ENCODE data around the gene RASAL3. TPM values are rescaled to one million over a fixed set of nuclear protein-coding genes. Genes with fewer than 3 reads are reported as not detected.

The RASAL3 gene
- total RNA-seq, 4 donors from 2014 or later = 0.33 to 7.0 (median 2.0) TPM

DNA sequence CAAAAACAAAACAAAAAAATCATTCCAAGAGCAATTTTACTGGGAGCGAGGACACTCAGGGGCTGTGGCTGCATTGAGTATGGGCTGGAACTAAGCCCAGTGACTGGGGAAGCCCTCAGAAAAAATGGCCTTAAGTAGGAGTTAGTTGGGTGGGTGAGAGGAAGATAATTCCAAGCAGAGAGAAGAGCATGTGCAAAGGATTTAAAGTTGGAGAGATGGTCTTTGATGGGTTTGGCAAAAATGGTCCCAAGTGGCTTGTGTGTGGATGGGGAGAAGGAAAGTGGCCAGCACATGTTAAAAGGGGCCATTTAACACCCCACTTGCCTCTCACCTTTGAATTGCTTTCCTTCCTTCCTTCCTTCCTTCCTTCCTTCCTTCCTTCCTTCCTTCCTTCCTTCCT, 37.3 kb upstream of the RASAL3 start:
- TF ChIP-seq, protein P1, sequence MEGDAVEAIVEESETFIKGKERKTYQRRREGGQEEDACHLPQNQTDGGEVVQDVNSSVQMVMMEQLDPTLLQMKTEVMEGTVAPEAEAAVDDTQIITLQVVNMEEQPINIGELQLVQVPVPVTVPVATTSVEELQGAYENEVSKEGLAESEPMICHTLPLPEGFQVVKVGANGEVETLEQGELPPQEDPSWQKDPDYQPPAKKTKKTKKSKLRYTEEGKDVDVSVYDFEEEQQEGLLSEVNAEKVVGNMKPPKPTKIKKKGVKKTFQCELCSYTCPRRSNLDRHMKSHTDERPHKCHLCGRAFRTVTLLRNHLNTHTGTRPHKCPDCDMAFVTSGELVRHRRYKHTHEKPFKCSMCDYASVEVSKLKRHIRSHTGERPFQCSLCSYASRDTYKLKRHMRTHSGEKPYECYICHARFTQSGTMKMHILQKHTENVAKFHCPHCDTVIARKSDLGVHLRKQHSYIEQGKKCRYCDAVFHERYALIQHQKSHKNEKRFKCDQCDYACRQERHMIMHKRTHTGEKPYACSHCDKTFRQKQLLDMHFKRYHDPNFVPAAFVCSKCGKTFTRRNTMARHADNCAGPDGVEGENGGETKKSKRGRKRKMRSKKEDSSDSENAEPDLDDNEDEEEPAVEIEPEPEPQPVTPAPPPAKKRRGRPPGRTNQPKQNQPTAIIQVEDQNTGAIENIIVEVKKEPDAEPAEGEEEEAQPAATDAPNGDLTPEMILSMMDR (IDR thresholded peaks at IDR 0.05; ENCODE audit: low read depth) = no peak

DNA sequence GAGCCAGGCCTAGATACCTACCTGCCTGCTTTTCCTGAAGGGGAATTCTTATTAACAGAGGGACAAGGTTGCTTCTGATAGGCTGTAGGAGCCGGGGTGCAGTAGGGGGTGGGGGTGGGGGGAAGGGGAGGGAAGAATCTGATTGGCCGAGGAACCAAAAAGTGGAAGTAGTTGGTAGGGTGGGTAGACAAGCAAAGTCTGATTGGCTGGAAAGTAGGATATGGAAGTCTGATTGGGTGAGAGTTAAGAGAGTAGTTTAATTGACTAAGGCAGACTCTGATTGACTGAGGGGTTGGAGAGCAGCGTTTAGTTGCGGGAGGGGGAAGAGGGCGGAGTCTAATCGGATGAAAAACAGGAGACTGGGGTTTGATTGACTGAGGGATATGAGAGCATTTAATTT, 34.6 kb upstream of the RASAL3 start:
- TF ChIP-seq, protein P1 (IDR thresholded peaks at IDR 0.05; ENCODE audit: low read depth) = no peak

DNA sequence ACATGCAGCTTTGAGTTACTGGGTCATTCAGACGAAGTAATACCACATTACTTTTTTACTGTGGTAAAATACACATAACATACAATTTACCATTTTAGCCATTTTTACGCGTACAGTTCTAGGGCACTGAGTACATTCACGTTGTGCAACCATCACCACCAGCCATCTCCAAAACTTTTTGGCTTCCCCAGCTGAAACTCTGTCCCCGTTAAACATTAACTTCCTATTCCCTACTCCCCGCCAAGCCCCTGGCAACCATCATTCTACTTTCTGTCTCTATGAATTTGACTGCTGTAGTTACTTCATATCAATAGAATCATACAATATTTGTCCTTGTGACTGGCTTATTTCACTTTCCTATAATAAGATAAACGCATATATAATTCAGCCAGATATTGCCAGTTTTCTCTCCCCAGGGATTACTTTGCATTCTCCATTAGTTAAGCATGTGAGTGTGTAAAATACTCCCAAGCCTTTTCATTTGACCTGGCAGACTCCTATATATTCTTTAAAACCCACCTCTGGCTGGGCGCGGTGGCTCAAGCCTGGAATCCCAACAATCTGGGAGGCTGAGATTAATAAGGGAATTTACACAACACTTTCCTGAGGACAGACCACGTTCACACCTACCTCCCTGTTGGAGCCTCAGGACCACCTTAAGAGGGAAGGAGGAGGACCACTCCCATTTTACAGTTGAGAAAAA, 34.0 kb upstream of the RASAL3 start:
- TF ChIP-seq, protein P1 (IDR thresholded peaks at IDR 0.05; ENCODE audit: low read depth) = no peak

DNA sequence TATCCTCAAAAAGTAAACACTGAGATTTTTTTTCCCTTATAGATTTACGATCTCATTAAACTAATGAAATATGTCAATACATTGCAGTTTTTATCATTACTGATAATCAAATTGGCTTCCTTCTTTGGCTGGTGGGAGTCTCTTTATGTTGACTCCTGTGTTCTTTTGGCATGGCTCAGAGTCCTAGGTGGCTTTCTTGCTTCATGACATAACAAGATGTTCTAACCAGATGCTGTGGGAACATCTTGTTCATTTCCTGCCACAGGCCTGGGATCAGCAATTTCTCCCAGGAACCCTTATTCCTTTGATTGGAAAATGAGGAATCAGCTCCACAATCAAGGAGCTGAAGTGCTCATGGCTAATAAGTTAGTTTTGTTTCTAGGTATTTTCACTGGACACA, 30.8 kb upstream of the RASAL3 start:
- TF ChIP-seq, protein P1 (IDR thresholded peaks at IDR 0.05; ENCODE audit: low read depth) = no peak

DNA sequence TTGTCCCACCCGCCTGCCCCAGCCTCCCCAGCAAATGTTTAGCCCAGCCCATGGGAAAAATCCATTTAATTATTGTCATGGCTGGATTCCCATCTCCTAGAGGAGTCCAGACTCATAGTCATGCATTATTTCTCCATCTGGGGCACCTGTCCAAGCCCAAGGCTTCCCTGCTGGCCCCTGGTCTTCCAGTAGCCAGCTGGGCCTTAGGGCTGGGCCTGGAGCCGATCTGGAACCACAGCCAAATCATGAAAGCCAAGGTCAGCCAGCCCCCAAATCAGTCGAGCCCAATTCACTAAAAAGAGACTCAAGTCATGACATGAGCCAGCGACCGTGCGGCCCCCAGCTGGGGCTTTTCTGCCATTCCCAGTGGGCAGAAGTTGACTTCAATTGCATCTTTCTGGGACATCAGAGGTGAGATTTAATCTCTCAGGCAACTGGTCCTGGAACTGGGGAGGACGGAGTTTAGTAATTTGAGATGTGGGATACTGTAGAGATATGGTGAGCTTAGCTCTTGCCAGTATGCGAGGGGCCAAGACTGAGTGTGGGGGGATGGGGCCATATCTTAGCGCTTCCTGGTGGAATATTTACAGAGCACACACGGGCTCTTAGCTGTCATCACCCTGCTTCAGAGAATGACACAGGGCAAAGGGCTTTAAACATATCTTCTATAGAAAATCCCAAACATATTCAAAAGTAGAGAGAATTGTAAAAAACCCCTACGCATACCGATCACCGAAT, 24.3 kb upstream of the RASAL3 start:
- TF ChIP-seq, protein P1 (IDR thresholded peaks at IDR 0.05; ENCODE audit: low read depth) = no peak

DNA sequence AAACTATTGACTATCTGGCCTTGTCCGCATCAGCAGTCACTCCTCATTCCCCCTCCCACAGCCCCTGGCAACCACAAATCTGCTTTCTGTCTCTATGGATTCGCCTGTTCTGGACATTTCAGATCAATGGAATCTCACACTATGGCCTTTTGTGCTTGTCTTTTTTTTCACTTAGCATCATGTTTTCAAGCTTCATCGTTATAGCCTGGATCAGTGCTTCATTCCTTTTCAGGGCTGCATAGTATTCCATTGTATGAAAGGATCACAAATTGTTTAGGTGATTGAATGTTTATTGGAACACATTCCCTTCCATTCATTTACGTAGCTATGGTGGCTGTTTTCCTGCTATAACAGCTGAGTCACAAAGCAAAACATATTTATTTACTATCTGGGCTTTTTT, 22.7 kb upstream of the RASAL3 start:
- TF ChIP-seq, protein P1 (IDR thresholded peaks at IDR 0.05; ENCODE audit: low read depth) = no peak

Measured in subcutaneous adipose tissue (tissue), 4 donors.